ENCODE data around the gene PNPLA2. TPM values are rescaled to one million over a fixed set of nuclear protein-coding genes. Genes with fewer than 3 reads are reported as not detected.

PNPLA2 gene
- 41.0 to 62.3 TPM (median 56.7 TPM) in 5 replicates for total RNA-seq (2022; extraction: Qiagen RNA extraction)

DNA sequence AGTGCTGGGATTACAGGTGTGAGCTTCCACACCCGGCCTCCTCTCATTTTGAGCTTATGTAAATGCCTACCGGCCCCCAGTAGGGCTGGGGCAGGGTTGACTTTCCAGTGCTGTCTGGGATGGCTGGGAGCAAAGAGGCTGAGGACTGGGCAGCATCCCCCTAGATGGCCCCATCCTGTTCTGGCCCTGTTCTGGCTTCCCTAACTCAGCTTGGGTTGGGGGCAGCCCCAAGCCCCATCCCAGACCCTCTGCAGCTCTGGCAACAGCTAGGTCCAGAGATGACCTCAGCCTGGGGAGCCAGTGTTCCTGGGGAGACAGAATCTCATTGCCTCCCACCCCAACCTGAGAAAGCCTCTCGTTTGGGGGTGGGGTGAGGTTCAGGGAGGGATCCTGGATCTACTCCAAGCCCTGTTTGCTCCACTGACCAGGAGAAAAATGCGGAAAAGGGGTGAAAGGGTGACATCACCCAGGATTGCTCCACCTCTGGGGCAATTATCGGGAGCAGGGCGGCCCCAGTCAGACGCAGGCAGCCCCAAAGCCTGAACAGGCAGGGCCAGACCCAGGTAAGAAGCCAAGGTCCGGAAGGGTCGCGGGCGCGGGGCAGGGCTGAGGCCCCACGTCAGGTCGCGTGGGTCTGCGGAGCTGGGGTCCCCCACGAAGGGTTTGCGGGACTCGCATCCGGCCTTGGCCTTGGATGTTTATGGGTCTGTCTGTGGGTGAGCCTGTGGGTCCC, at the start of gene PNPLA2:
PNPLA2 (plus strand) TSS at position 519 of the 733 bp plus-strand sequence. CDS start 805 bp downstream, outside the sequence.

DNA sequence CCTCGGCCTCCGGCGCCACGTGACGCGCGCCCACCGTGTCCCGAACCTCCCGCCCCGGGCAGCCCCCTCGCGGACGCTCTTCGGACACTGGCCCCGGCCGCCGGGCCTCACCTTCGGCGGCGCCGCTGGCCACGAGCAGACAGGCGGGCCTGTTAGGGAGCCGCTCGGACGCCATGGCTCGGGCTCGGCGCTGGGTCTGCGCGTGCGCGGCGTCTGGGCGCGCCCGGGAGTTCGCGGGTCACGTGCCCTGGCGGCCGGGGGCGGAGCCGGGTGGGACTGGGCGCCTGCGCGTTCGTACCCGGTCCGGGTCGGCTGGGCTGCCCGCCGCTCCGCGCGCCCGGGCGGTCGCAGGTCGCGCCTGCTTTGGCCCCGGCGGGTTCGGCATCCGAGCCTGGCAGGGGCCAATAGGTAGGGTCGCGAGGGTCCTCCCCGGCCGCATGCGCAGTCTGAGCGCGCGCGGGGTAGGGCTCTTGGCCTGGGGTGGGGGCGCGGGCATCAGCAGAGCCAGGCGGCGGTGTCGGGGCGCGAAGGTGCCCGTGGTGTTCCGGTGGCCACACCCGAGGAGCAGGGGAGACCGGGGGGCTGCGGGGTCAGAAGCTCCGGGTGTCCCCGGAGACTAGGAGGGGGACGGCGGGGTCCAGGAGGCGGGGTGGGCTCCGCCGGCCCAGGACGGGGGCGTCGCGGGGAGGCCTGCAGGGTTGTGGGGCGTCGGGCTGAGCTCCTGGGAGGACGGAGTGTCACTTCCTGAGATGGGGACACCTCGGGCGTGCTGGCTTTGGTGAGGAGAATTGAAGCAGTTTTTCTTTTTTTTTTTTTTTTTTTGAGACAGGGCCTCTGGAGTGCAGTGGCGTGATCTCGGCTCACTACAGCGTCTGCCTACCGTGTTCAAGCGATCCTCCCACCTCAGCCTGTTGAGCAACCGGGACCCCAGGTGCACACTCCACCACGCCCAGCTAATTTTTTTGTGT, 41.1 kb upstream of the PNPLA2 start, which contains the start of gene GATD1:
GATD1 (minus strand) TSS at position 200 of the 968 bp plus-strand sequence; CDS start at position 175, 25 bp downstream.

GRCh38 chr11:789943-790342, 28.8 kb upstream of the PNPLA2 start, which contains the start of gene CEND1:
Gene CEND1 (minus strand): TSS chr11:790090. CDS start chr11:788576, 1,514 bp downstream.

GRCh38 chr11:798093-798713, 20.5 kb upstream of the PNPLA2 start, which contains the start of gene SLC25A22:
Gene SLC25A22 (minus strand): TSS chr11:798281. CDS start chr11:795006, 3,275 bp downstream.

DNA sequence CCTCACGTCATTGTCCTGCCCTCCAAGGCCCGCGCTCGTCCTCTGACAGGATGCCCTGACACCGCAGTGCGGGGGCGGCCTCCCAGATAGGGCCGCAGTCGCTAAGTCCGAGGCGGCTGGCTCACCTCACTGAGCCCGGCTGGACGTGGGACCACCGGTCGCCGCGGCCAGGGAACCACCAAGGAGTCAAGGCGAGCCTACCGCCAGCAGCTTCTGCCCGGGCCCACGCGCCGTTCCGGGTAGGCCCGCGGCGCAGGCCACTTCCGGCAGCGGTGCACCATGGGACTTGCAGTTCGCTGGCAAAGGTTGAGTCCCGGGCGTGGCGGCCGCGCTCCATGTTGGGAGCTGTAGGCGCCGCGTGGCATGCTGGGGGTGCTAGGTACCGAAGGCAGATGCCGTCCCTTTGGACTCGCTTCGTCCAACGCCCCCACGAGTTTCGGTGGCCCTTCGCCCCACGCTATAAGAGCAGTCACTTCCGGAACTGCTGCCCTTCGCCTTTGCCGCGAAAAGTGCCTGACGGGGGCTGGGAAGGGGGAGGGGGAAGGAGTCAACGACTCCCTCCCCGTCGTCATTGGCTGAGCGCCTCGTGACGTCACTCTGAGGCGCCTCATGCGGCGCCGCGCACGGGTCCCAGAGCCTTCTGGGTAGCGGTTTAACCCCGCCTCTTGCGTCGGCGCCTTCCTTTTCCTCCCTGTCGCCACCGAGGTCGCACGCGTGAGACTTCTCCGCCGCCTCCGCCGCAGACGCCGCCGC, 9.3 kb upstream of the PNPLA2 start, which contains the start of gene RPLP2:
RPLP2 (plus strand) TSS at position 681 of the 753 bp plus-strand sequence. CDS start 268 bp downstream, outside the sequence.

GRCh38 chr11:827897-828192, 9.1 kb downstream of the PNPLA2 start, which contains the start of gene CRACR2B:
Gene CRACR2B (plus strand): TSS chr11:827919. CDS start chr11:828608, 689 bp downstream.

DNA sequence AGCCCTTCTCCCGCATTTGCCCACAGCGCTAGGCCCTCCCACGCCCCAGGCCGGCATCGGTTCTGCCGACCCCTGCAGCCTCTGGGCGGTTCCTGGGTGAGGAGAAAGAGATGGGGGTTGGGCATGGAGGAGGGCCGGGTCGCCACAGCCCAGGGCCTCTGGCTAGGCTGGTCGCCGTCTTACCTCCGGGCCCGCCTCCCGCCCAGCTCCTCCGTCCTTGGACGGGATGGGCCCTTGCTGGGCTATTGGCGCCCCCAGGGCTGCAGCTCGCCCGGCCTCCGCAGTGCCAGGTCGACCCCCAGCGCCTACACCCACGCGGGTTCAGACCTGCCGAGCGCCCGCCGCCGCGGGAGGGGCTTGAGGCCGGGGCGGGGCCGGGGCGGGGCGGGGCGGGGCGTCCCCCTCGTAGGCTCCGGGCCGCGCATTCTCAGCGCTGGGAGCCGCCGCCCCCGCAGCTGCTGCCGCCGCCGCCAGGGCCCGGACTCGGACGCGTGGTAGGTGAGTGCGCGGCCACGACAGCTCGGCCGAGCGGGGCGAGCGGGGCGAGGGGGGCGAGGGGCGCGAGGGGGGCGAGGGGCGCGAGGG, 13.9 kb downstream of the PNPLA2 start, which contains the start of gene CD151:
CD151 (plus strand) TSS at position 424 of the 585 bp plus-strand sequence. CDS start 3,118 bp downstream, outside the sequence.

GRCh38 chr11:842370-843002, 23.8 kb downstream of the PNPLA2 start, which contains the start of the genes POLR2L and TSPAN4:
Gene POLR2L (minus strand): TSS chr11:842529. CDS start chr11:842508, 21 bp downstream.
Gene TSPAN4 (plus strand): TSS chr11:842852. CDS start chr11:850305, 7,453 bp downstream.

Other genes starting within 250 kb of the PNPLA2 start
- 26.6 to 36.8 TPM (median 36.2 TPM) in 5 replicates for gene PHRF1, start 242.4 kb upstream of the PNPLA2 start, total RNA-seq (2022; extraction: Qiagen RNA extraction)
- gene IRF7, start 203.0 kb upstream of the PNPLA2 start, total RNA-seq (2022; extraction: Qiagen RNA extraction), result 5.0 to 7.9 TPM (median 6.0 TPM) in 5 replicates
- 0.06 to 0.26 TPM (median 0.18 TPM) in 4 of 5 replicates, not detected in the other for gene CDHR5, start 194.0 kb upstream of the PNPLA2 start, total RNA-seq (2022; extraction: Qiagen RNA extraction)
- gene SCT, start 191.7 kb upstream of the PNPLA2 start, total RNA-seq (2022; extraction: Qiagen RNA extraction), result not detected in 5 replicates
- gene DRD4, start 181.6 kb upstream of the PNPLA2 start, total RNA-seq (2022; extraction: Qiagen RNA extraction), result 0.09 to 0.64 TPM (median 0.32 TPM) in 5 replicates
- 24.1 to 34.9 TPM (median 32.0 TPM) in 5 replicates for gene DEAF1, start 123.7 kb upstream of the PNPLA2 start, total RNA-seq (2022; extraction: Qiagen RNA extraction)
- gene TMEM80, start 123.1 kb upstream of the PNPLA2 start, total RNA-seq (2022; extraction: Qiagen RNA extraction), result 7.6 to 12.4 TPM (median 8.4 TPM) in 5 replicates
- gene EPS8L2, start 112.7 kb upstream of the PNPLA2 start, total RNA-seq (2022; extraction: Qiagen RNA extraction), result 68.5 to 140 TPM (median 124 TPM) in 5 replicates
- 389 to 446 TPM (median 405 TPM) in 5 replicates for gene TALDO1, start 71.5 kb upstream of the PNPLA2 start, total RNA-seq (2022; extraction: Qiagen RNA extraction)
- gene GATD1, start 41.4 kb upstream of the PNPLA2 start, total RNA-seq (2022; extraction: Qiagen RNA extraction), result 34.1 to 52.3 TPM (median 47.9 TPM) in 5 replicates
- gene CEND1, start 28.8 kb upstream of the PNPLA2 start, total RNA-seq (2022; extraction: Qiagen RNA extraction), result 1.9 to 2.7 TPM (median 2.2 TPM) in 5 replicates
- 21.8 to 38.2 TPM (median 32.3 TPM) in 5 replicates for gene SLC25A22, start 20.6 kb upstream of the PNPLA2 start, total RNA-seq (2022; extraction: Qiagen RNA extraction)
- 9.5 to 16.4 TPM (median 14.6 TPM) in 5 replicates for gene PIDD1, start 13.7 kb upstream of the PNPLA2 start, total RNA-seq (2022; extraction: Qiagen RNA extraction)
- 1,691 to 2,493 TPM (median 2,369 TPM) in 5 replicates for gene RPLP2, start 8.9 kb upstream of the PNPLA2 start, total RNA-seq (2022; extraction: Qiagen RNA extraction)
- 4.0 to 6.3 TPM (median 5.2 TPM) in 5 replicates for gene CRACR2B, start 9.0 kb downstream of the PNPLA2 start, total RNA-seq (2022; extraction: Qiagen RNA extraction)
- gene CD151, start 14.0 kb downstream of the PNPLA2 start, total RNA-seq (2022; extraction: Qiagen RNA extraction), result 806 to 852 TPM (median 825 TPM) in 5 replicates
- gene POLR2L, start 23.6 kb downstream of the PNPLA2 start, total RNA-seq (2022; extraction: Qiagen RNA extraction), result 607 to 738 TPM (median 630 TPM) in 5 replicates
- 128 to 207 TPM (median 190 TPM) in 5 replicates for gene TSPAN4, start 23.9 kb downstream of the PNPLA2 start, total RNA-seq (2022; extraction: Qiagen RNA extraction)
- gene CHID1, start 91.9 kb downstream of the PNPLA2 start, total RNA-seq (2022; extraction: Qiagen RNA extraction), result 71.0 to 76.7 TPM (median 73.6 TPM) in 5 replicates
- gene AP2A2, start 107.0 kb downstream of the PNPLA2 start, total RNA-seq (2022; extraction: Qiagen RNA extraction), result 32.5 to 39.1 TPM (median 37.7 TPM) in 5 replicates
- 0.01 to 0.02 TPM in 2 of 5 replicates, not detected in the others for gene MUC6, start 217.8 kb downstream of the PNPLA2 start, total RNA-seq (2022; extraction: Qiagen RNA extraction)